ENCODE measurements around the gene JAKMIP2.
"Not testable (repeated sequence)": the region's sequence is repeated elsewhere in the genome, so short reads cannot be mapped to it uniquely, and the experiment has no call there.

Gene JAKMIP2

GRCh38 chr5:147805030-147805454 lies 22.5 kb upstream of the JAKMIP2 start:
- H3K4me1 ChIP-seq (ENCODE audit: control insufficient read depth, insufficient read depth, low read length): no peaks in the 10 kb centered on the region
- H3K9me3 ChIP-seq (ENCODE audit: control insufficient read depth, insufficient read depth, low read depth, low read length): no peaks in the 10 kb centered on the region
- H3K27ac ChIP-seq (ENCODE audit: extremely low read depth, low read depth, low read length): no peak overlapping the region
- no peaks in the 10 kb centered on the region for H3K36me3 ChIP-seq (ENCODE audit: control insufficient read depth in 2 of 2, insufficient read depth in 1 of 2, low read length in 2 of 2)
- TF ChIP-seq, protein P1, sequence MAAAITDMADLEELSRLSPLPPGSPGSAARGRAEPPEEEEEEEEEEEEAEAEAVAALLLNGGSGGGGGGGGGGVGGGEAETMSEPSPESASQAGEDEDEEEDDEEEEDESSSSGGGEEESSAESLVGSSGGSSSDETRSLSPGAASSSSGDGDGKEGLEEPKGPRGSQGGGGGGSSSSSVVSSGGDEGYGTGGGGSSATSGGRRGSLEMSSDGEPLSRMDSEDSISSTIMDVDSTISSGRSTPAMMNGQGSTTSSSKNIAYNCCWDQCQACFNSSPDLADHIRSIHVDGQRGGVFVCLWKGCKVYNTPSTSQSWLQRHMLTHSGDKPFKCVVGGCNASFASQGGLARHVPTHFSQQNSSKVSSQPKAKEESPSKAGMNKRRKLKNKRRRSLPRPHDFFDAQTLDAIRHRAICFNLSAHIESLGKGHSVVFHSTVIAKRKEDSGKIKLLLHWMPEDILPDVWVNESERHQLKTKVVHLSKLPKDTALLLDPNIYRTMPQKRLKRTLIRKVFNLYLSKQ (tag by site-specific recombination; IDR thresholded peaks at IDR 0.05; ENCODE audit: borderline replicate concordance): no peak
- TF ChIP-seq ZNF341 (tag by site-specific recombination; IDR thresholded peaks at IDR 0.05; ENCODE audit: low read depth): no peak
- no peak for TF ChIP-seq ZSCAN18 (tag by site-specific recombination; IDR thresholded peaks at IDR 0.05)
- TF ChIP-seq ZNF677 (tag by site-specific recombination; IDR thresholded peaks at IDR 0.05): no peak
- no peak overlapping the region for H3K4me3 ChIP-seq (ENCODE audit: low read depth, low read length)
- CTCF ChIA-PET: interaction anchor here (1.0 kb wide), 1 partner anchor 18 kb away, joined by 6 read pairs; no protein-coding TSS in a partner anchor
- POLR2A ChIA-PET: interaction anchor here (0.6 to 0.7 kb wide), 3 partner anchors 22 to 997 kb away, joined by 3 to 4 read pairs (median 3); partner anchors contain the start of gene JAKMIP2

DNA sequence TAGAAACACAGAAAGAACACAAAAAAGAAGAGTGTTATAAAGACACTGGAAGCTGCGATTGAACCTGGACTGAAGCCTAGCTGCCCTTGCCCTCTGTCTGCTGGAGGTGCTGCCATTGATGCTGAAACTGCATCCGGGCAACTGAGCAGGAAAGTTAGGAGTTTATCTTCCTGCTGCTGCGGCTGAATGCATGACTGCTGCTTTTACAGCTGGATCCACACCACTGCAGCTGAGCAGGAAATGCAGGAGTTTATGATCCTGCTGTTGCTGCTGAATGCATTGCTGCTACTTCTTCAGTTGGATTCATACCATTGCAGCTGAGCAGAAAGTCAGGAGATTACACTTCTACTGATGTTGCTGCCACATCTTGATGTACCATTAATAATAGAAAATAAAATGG lies 21.8 kb upstream of the JAKMIP2 start:
- ChIA-PET POLR2A (interaction anchor here (0.6 to 0.7 kb wide), 3 partner anchors 22 to 998 kb away, joined by 3 to 4 read pairs (median 3); partner anchors contain the start of gene JAKMIP2), CTCF (interaction anchor here (1.0 kb wide), 1 partner anchor 19 kb away, joined by 6 read pairs; no protein-coding TSS in a partner anchor)
- Histone ChIP-seq H3K27ac (ENCODE audit: extremely low read depth, low read depth, low read length) (no peak overlapping the region), H3K4me3 (ENCODE audit: low read depth, low read length) (no peak overlapping the region), H3K36me3 (ENCODE audit: control insufficient read depth in 2 of 2, insufficient read depth in 1 of 2, low read length in 2 of 2) (no peaks in the 10 kb centered on the region), H3K4me1 (ENCODE audit: control insufficient read depth, insufficient read depth, low read length) (no peaks in the 10 kb centered on the region), H3K9me3 (ENCODE audit: control insufficient read depth, insufficient read depth, low read depth, low read length) (no peaks in the 10 kb centered on the region)
- TF ChIP-seq SP3 (tag by site-specific recombination; IDR thresholded peaks at IDR 0.05): no peak
- TF ChIP-seq, protein P2, sequence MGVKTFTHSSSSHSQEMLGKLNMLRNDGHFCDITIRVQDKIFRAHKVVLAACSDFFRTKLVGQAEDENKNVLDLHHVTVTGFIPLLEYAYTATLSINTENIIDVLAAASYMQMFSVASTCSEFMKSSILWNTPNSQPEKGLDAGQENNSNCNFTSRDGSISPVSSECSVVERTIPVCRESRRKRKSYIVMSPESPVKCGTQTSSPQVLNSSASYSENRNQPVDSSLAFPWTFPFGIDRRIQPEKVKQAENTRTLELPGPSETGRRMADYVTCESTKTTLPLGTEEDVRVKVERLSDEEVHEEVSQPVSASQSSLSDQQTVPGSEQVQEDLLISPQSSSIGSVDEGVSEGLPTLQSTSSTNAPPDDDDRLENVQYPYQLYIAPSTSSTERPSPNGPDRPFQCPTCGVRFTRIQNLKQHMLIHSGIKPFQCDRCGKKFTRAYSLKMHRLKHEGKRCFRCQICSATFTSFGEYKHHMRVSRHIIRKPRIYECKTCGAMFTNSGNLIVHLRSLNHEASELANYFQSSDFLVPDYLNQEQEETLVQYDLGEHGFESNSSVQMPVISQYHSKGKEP (tag by site-specific recombination; IDR thresholded peaks at IDR 0.05): peak; percentile 82

DNA sequence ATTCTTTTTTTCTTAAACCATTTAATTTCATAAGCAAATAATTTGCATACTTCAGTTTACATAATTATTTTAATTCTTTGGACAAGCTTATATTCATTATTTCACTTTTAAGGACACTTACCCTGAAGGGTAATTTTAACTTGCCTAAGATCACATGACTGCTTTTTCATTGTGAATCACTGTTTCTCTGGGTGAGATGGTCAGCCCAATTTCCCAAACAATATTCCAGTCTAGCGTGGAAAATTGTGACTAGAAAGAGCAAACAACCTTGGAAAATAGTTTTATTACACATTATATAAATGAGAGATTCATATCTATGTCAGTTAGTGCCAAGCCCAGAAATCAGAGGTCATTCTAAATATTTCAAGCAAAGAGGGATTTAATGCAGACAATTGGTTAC lies 21.4 kb upstream of the JAKMIP2 start:
- no peak for TF ChIP-seq ZNF530 (tag by site-specific recombination; IDR thresholded peaks at IDR 0.05; ENCODE audit: low read depth)
- no peak for TF ChIP-seq ZBTB17 (tag by site-specific recombination; IDR thresholded peaks at IDR 0.05)
- no peak for TF ChIP-seq ZNF248 (tag by site-specific recombination; IDR thresholded peaks at IDR 0.05)
- TF ChIP-seq ZNF501 (tag by site-specific recombination; IDR thresholded peaks at IDR 0.05): no peak
- no peak for TF ChIP-seq KLF7 (tag by site-specific recombination; IDR thresholded peaks at IDR 0.05; ENCODE audit: borderline replicate concordance)
- ChIA-PET POLR2A (interaction anchor here (0.5 kb wide), 1 partner anchor 1239 kb away, joined by 3 read pairs; no protein-coding TSS in a partner anchor), CTCF (no interaction called here)
- no peaks in the 10 kb centered on the region for H3K4me1 ChIP-seq (ENCODE audit: control insufficient read depth, insufficient read depth, low read length)
- no peak overlapping the region for H3K27ac ChIP-seq (ENCODE audit: extremely low read depth, low read depth, low read length)
- no peak overlapping the region for H3K4me3 ChIP-seq (ENCODE audit: low read depth, low read length)
- H3K36me3 ChIP-seq (ENCODE audit: control insufficient read depth in 2 of 2, insufficient read depth in 1 of 2, low read length in 2 of 2): no peaks in the 10 kb centered on the region
- no peaks in the 10 kb centered on the region for H3K9me3 ChIP-seq (ENCODE audit: control insufficient read depth, insufficient read depth, low read depth, low read length)

- POLR2A ChIA-PET; H3K36me3 ChIP-seq (ENCODE audit: control insufficient read depth in 2 of 2, insufficient read depth in 1 of 2, low read length in 2 of 2); H3K4me3 ChIP-seq (ENCODE audit: low read depth, low read length); H3K4me1 ChIP-seq (ENCODE audit: control insufficient read depth, insufficient read depth, low read length); H3K9me3 ChIP-seq (ENCODE audit: control insufficient read depth, insufficient read depth, low read depth, low read length); H3K27ac ChIP-seq (ENCODE audit: extremely low read depth, low read depth, low read length): not testable (repeated sequence)
- CTCF ChIA-PET: interaction anchor here (0.5 kb wide), 1 partner anchor 226 kb away, joined by 4 read pairs; no protein-coding TSS in a partner anchor
Measured at GRCh38 chr5:147803161-147803560, 20.6 kb upstream of the JAKMIP2 start.
